ENCODE results near the gene GPR161.

DNA sequence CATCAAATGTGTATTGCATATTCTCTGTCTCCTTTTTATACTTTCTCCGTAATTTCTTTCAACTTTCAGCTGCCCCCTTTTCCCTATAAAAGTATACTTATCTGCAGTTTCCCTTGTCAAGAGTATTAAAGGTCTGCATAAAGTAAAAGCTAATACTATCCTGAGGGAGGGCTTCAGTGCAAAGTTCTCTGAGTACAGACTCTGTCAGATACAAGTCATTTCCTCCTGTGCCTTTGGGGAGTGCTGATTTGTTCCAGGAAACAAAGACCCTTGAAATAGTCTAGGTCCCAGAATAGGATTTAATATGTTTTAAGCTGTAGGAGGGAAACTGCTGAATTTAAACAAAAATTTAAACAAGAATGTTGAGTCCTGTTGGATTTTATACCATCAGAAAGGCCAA, 11.7 kb downstream of the GPR161 start:
- no peak for TF ChIP-seq POLR2A (IDR thresholded peaks at IDR 0.05; ENCODE audit: low read depth)
- TF ChIP-seq EP300 (IDR thresholded peaks at IDR 0.05) = no peak
- TF ChIP-seq, protein P1, sequence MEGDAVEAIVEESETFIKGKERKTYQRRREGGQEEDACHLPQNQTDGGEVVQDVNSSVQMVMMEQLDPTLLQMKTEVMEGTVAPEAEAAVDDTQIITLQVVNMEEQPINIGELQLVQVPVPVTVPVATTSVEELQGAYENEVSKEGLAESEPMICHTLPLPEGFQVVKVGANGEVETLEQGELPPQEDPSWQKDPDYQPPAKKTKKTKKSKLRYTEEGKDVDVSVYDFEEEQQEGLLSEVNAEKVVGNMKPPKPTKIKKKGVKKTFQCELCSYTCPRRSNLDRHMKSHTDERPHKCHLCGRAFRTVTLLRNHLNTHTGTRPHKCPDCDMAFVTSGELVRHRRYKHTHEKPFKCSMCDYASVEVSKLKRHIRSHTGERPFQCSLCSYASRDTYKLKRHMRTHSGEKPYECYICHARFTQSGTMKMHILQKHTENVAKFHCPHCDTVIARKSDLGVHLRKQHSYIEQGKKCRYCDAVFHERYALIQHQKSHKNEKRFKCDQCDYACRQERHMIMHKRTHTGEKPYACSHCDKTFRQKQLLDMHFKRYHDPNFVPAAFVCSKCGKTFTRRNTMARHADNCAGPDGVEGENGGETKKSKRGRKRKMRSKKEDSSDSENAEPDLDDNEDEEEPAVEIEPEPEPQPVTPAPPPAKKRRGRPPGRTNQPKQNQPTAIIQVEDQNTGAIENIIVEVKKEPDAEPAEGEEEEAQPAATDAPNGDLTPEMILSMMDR (IDR thresholded peaks at IDR 0.05) = no peak

All from esophagus muscularis mucosa (tissue), 4 donors.